Fibroblast of lung (primary cell): Measurements from ENCODE around the gene NCKAP5.

Source experiments
- CTCF ChIP-seq, 2 donors: IDR thresholded peaks in 1 of 2; conservative IDR thresholded peaks in 1 of 2; 1 replicate in 1 of 2; 2 replicates in 1 of 2; pipeline ENCODE4 v1.5.1; 2011 to 2012; ENCODE audit warnings: low read length in 2 of 2, control low read depth in 1 of 2, inconsistent platforms in 1 of 2, low read depth in 1 of 2, mild to moderate bottlenecking in 1 of 2
- EZH2 ChIP-seq: IDR thresholded peaks from 2 replicates; pipeline ENCODE4 v1.5.1; 2012; ENCODE audit warnings: low read length, control low read depth, mild to moderate bottlenecking; ENCODE audit errors: missing control alignments

GRCh38 chr2:133408671-133409070 is 159.6 kb downstream of the NCKAP5 start:
- no peak for TF ChIP-seq EZH2
- TF ChIP-seq CTCF (conservative IDR thresholded peaks at IDR 0.05 in 1 of 2, IDR thresholded peaks at IDR 0.05 in 1 of 2; ENCODE audit: low read depth in 1 of 2, low read length in 2 of 2): no peak
